GM21367 (cell line): Measurements from ENCODE around the gene ISG20.
"Not testable (repeated sequence)": the region's sequence is repeated elsewhere in the genome, so short reads cannot be mapped to it uniquely, and the experiment has no call there.

Source experiments
- ATAC-seq: cut with Tn5 transposase; IDR thresholded peaks from one replicate; pipeline ENCODE4 v1.9.1; 2021; ENCODE audit not compliant: unreplicated experiment

ISG20 gene

DNA sequence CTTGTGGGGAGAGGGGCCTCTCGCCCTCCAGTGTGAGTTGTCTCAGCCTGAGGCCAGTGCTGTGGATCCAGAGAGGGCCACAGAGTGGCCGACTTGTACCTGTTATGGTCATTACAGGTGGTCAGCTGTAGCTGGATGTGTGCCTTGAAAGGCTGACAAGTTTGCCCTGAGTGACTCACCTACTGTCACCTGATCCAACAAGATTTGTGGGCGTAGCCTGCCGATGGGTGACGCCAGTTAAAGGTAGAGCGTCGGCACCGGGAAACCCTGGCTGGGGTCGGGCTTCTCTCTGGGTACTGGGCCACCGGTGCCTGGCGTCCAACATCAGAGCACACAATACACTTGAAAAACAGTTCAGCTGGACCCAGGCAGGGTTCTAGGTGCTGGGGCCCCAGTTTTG lies 2.8 kb upstream of the ISG20 start:
- no peak for ATAC-seq

DNA sequence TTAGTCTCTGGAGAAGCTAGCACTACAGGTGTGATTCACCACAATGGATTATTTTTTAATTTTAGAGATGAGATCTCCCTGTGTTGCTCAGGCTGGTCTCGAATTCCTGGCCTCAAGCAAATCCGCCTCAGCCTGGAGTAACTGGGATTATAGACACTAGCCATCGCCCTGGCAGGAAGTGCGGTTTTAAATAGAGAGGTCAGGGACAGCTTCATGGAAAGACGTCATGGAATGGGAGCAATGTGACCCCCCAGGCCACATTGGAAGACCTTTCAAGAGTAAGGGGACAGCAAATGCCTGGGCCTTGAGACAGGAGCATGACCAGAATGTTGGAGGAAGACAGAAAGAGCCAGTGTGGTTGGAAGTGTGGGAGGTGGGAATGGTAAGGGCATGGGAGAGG lies 2.2 kb upstream of the ISG20 start:
- ATAC-seq = no peak

DNA sequence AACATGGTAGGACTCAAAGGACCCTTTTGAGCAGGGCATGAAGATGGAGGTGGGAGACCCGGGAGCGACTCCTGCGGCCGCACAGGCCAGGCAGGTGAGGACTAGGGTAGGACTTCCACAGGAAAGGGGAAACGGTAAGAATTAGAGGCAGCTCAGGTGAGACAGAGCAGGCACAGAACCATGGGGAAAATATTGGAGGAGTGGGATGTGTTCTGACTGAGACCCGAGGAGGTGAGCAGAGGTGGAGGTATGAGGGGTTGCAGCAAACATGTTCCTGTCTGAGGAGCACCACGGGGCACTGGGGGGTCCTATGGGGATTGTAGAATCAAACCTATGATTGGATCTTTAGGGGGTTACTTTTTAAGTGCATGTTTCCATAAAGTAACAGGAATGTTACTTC lies 1.4 kb upstream of the ISG20 start:
- no peak for ATAC-seq

DNA sequence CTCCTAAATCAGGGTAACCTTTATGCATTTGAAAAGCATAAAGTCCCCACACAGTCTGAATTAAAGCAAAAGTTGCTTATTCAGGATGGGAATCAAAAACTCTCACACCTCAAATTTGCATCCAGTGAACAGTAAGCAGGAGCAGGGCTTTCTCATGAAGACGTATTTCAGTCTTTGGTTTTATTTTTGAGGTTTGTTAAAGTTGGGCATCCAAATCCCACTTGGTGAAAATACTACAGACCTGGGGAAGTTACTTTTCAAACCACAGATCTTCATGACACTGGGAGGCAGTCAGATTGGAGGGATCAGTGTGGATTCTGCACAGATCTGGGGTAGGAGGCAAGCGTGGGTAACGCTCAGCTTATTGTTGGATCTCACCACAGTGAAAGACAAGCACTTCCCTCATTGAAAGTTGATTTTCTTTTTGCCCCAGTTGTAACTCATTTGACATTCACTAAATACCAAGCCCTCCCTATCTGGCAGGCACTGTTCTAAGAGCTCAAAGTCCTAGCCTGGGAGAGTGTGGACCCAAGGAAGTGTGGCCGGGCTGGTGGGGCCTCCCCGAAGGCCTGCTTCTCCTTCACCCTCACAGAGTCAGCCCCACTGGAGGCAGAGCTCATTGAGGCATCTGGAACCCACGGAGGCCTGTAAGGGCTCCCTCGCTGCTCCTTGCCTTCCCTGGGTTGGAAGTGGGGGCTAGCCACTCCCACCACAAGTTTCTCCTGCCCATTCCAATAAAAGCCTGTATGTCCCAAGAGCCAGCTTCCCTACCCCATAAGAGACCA lies 783 bp upstream of the ISG20 start:
- ATAC-seq = no peak

DNA sequence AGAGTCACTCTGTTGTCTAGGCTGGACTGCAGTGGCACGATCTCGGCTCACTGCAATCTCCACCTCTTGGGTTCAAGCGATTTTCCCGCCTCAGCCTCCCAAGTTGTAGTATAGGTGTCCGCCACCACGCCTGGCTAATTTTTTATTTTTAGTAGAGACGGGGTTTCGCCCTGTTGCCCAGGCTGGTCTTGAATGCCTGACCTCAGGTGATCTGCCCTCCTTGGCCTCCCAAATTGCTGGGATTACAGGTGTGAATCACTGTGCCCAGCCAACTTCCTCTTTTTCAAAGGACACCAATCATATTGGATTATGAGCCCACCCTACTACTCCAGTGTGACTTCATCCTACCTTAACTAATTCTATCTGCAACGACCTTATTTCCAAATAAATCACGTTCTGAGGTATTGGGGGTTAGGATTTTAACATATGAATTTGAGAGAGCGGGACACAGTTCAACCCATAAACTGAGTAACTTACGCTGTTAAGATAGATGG lies 3.2 kb downstream of the ISG20 start:
- no peak for ATAC-seq

DNA sequence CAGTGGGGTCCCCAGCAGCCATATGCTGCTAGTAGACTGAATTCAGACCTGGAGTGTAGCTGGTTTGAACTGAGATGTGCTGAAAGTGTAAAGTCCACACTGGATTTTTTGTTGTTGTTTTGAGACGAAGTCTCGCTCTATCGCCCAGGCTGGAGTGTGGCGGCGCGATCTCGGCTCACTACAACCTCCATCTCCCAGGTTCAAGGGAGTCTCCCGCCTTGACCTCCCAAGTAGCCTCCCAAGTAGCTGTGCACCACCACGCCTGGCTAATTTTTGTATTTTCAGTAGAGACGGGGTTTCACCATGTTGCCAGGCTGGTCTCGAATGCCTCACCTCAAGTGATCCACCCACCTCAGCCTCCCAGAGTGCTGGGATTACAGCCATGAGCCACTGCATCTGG lies 3.7 kb downstream of the ISG20 start:
- not testable (repeated sequence) for ATAC-seq

DNA sequence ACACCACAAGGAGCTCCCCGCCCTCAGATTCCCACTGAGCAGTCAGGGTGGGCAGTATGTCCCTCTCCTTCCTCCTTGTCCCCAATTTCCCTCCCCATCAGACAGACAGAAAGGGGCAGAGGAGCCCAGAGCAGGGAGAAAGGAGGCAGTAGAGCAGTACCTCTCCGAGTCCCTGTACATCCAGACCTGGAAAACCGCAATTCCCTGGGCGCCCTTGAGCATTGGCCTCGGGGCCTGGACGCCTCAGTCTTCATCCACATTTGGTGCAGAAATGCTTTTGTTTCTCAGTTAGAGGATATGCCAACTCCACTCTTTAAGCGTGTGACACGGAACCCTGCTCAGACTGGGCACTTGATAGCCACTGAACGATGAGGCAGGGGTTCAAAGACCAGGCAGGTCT lies 5.9 kb downstream of the ISG20 start:
- no peak for ATAC-seq

DNA sequence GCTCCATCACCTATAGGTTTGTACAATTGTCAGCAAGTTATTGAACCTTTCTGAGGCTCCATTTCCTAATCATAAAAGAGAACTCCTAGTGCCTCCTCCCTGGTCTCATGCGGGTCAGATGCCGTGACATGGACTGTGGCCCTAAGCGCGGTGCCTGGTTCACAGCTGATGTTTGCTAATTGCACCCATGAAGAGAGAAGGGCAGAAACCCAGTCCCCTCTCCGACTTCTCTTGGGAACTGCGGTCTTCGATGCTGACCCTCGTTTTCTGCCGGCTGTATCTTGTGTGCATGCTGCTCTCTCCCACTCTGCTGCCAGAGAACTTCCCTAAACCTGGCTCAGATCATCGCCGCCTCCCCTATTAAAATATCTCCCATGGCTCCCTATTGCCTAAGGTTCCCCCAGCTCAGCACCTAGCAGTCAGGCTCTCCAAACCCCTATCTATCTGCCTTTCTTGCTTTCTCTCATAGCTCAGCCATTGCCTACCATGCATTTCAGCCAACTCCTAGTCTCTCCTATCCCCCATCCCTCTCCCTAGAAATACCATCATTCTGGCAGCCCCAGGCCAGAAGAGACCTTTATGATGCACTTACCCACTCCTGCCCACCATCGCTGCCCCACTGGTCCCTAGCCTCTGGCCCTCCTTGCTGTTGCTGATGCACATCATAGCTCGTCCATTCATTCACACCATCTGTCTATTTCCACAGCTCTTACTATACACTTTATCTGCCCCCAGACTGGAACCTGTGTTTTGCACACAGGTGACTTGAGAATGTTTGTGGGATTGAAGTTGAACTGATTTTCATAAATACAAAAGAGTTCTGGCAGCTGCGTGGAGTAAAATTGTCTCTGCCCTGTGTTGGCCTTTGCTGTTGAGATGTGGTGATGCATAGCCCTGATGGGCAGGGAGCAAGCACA lies 6.6 kb downstream of the ISG20 start:
- ATAC-seq = no peak

DNA sequence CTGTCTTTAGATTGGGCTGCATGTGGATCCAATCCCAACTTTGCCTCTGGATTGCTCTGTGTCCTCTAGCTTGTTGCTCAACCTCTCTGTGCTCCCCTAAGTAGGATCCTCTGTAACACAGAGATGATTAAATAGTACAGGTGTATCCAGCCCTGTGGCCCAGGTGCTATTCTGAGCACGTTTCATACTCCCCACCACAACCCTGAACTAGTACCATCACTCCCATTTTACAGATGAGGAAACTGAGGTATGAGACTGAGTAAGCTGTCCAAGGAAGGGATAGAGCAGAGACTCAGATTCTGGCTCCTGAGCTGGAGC lies 7.2 kb downstream of the ISG20 start:
- no peak for ATAC-seq

DNA sequence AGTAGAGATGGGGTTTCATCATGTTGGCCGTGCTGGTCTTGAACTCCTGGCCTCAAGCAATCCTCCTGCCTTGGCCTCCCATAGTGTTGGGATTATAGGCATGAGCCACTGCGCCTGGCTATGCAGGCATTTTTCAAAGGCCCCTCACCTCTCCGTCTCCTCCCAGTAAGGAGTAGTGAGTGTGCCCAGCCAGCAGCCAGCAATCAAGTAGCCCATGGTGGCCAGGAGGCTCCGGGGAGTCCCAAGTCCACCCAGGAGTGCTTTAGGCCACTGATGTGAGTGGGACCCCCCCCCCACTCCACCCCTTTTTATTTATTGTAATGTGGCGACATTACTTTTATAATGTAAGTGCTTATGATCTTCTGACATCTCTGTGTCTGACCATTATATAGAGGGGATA lies 8.1 kb downstream of the ISG20 start:
- ATAC-seq = no peak

DNA sequence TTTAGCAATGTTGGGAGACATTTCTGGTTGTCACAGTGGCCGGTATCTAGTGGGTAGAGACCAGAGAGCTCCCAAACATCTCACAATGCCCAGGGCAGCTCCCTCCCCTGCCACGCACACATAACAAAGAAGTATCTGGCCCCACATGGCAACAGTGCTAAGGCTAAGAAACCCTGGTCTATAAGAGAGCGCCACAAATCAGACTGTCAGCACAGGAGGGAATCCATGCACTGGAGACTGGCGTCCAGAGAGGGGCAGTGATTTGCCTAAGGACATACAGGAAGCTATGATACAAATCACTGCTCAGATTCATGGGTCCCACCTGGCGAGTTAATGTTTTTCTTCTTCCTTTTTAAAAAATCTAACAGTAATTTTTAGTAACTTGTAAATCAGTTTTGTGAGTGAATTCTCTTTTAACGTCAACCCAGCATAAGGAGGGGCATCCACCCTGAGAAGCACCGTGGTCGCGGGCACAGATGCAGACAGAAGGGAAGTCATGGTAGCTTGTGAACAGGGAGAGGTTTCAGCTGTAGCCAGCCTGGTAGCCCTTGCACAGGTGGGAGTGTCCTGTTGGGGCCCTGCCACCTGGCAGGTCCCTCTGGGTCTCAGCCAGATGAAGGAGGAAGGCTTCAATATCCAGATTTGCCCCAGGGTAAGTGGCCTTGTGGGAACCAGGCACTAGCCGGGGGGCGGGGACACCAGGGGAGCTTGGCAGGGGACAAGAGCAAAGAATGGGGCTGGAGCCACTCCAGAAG lies 8.7 kb downstream of the ISG20 start:
- no peak for ATAC-seq

DNA sequence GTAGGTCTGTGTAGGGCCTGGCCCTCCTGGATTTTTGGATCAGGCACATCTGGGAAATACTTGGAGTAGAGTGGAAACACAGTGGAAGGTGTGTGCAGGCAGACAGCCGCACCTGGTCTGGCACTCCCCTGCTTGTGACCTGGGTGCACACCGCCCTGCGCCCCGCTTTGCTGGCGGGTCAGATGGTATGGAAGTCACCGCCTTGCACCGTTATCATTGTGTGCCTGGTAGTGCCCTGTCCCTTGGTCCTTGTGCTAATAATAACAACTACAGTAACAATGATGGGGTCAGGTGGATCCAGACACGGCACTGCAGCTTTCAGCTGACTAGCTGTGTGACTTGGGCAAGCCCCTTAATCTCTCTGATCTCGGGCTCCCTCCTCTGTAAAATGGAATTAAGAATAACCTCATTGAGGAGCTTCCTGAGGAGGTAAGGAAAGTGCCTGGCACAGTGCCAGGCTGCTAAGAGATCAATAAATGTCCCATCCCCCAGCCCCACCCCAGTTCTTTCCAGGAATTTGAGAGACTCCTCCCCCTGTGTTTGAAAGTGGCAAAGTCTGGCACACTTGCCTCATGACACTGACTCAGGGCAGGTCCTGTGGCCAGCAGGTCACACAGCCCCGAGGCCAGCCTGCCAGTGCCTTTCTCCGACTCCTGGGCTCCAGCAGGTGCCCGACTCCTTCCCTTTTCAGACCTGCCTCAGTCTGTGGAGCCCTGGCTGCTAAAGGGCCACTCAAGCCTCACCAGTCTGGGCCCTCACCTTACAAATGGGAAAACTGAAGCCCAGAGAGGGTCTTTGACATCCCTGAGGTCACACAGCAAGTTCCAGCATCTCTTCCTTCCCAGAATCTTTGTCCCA lies 9.8 kb downstream of the ISG20 start:
- no peak for ATAC-seq

DNA sequence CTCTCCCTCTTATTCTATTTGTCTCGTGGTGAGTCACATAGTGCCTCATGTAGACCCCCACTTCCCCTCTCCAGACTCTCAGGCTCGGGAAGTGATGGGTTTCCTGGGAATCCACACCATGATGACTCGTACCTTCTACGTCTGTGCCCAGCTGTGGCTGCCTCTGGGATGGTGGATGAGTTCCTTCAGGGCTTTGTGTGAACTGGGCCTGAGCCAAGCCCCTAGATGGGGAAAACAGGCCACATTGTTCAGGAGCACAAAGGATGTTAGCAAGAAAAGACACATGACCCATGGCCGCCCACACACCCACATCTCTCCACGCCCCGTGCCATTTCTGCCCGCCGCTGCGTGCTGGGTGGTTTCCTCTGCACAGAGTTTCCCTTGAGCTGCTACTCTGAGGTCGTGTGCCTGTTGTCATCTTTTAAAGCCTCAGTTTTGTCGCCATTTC lies 10.5 kb downstream of the ISG20 start:
- peak; percentile 68 for ATAC-seq

DNA sequence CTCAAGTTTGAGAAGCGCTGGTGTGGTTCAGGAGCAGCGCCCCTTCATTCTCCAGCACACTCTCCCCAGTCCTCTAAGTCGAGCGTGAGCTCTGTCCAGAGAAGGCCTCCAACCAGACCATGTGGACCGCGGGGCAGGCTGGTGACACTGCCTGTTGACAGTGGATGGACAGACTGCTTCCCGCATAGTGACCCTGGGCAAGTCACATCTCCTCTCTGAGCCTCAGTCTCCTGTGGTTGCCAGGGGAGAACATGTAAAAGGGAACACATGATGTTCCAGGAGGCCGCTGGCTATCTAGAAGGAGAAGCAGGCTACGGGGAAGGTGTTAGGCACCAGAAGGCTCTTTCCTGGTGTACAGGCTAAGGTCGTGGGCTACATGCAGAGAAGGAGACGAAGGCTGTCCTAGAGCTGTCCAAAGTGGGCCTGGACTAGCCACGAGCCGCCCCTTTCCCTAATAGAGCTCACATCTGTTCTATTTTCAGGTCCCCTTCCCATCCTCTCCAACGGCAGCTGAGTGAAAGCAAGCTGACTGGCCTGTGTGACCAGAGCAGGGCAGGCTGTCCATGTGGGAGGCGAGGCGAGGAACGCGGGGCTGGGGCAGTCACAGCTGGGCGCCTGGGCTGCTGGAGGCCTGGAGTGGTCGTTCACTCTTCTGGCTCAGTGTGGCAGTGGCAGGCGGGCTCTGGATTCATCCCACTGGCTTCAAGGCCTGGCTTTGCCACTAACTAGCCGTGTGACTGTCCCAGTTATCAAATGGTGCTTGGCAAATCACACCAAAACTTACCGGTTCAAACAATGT lies 11.1 kb downstream of the ISG20 start:
- ATAC-seq = no peak

DNA sequence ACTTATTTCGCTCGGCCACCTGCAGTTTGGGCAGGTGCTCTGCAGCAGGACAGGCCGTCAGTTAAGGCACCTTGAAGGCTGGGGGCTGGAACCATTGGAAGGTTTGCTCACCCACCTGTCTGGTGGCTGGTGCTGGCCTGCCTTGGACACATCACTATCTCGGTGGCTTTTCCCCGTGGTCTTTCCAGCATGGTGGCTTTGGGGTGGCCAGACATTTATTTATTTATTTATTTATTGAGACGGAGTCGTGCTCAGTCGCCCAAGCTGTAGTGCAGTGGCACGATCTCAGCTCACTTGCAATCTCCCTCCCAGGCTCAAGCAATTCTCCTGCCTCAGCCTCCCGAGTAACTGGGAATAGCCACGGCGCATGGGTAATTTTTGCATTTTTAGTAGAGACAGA lies 11.7 kb downstream of the ISG20 start:
- ATAC-seq = no peak

DNA sequence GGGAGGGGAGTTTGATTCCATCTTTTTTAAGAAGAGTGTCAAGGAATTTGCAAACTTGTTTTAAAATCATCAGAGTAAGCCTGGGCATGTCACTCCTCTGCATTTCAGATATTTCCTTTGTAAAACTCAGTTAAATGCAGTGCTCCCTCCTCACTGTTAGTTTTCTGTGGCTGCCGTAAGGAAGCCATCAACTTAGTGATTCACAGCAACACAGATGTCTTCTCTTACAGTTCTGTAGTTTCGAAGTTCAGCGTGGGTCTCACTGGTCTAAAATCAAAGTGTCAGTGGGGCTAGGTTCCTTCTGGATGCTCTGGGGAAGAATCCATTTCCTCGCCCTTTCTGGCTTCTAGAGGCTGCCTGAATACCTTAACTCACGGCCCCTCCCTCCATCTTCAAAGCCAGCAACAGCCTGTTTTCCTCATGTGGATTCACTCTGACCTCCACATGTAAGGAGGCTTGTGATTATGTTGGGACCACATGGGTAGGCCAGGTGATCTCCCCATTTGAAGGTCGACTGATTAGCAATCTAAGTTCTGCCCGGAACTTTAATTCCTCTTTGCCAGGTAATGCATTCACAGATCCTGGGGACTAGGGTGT lies 12.4 kb downstream of the ISG20 start:
- no peak for ATAC-seq

DNA sequence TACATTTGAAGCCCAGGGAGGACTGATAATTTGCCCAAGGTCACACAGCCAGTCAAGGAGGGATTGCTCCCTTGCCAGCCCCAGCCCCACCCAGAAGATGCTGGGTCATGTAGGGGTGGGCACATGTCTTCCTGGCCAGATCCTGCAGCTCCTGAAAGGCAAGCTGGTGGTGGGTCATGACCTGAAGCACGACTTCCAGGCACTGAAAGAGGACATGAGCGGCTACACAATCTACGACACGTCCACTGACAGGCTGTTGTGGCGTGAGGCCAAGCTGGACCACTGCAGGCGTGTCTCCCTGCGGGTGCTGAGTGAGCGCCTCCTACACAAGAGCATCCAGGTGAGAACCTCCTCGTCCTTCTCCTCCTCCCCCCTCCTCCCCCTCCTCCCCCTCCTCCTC lies 13.2 kb downstream of the ISG20 start:
- ATAC-seq = no peak

DNA sequence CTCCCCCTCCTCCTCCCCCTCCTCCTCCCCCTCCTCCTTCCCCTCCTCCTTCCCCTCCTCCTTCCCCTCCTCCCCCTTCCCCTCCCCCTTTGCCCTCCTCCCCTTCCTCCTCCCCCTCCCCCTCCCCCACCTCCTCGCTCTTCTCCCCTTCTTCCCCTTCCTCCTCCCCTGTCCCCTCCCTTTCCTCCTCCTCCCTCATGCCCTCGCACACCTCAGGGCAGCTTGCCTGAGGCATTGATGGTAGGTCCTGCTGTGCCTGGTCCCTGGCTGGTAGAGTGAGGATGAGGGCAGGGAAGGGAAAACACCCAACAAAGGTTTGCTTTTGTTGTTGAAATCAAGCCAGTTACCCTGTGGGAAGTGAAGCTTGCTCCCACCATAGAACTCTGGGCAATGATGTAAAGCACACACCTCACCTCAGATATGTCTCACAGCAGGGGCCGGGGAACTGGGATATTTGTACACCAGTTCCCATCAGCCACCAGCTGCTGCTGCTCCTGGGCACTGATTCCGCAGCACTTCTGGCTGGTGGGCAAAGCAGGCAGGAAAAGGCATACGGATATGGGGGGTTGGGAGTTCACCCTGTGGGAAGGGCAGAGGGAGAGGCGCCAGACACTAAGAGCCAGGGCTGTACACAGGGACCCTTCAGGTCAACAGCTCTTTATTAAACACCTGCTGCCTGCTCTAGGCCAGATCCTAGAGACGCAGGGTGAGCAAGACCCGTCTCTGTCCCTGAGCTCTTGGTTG lies 13.8 kb downstream of the ISG20 start:
- no peak for ATAC-seq
